H1 (cell line): ENCODE results near the gene HSPA4. TPM values are rescaled to one million over a fixed set of nuclear protein-coding genes. Genes with fewer than 3 reads are reported as not detected.

Source experiments
- CTCF ChIA-PET: fragments of 300-600 bp; sonication (Branson Sonifier 250); formaldehyde crosslinking; loops from one replicate; lab custom pipeline; 2021; ENCODE audit not compliant: partially characterized antibody; lab: Charles Lee
- POLR2A ChIA-PET: fragments of 300-600 bp; sonication (Branson Sonifier 250); formaldehyde crosslinking; loops from one replicate; lab custom pipeline; 2021; ENCODE audit warnings: inconsistent platforms; ENCODE audit not compliant: partially characterized antibody; lab: Charles Lee
- DNase-seq, 2 experiments: peaks; one replicate each; pipeline versions ENCODE4 v3.0.0 to v3.0.0-alpha.2; 2010 to 2022; ENCODE audit warnings: low spot score in 2 of 2, low read depth in 1 of 2, mixed read lengths in 1 of 2
- FAIRE-seq: peaks from 2 replicates; lab custom pipeline; 2011; peaks lifted over from hg19 to GRCh38; lab: Jason Lieb, UNC
- H2AFZ ChIP-seq: 2 replicates; pipeline ENCODE4 v1.8.1; 2012; ENCODE audit warnings: low read length, inconsistent platforms
- H2AK5ac ChIP-seq: 2 replicates; pipeline ENCODE4 v1.6.1; 2013; ENCODE audit warnings: low read depth, low read length
- H2BK120ac ChIP-seq: replicated peaks from 2 replicates; pipeline ENCODE3; 2013; ENCODE audit warnings: low read depth, low read length, inconsistent platforms
- H2BK12ac ChIP-seq: 2 replicates; pipeline ENCODE4 v1.6.1; 2013; ENCODE audit warnings: low read depth, low read length
- H2BK15ac ChIP-seq: 2 replicates; pipeline ENCODE4 v1.6.1; 2013; ENCODE audit warnings: low read length
- H2BK20ac ChIP-seq: 2 replicates; pipeline ENCODE4 v1.6.1; 2013; ENCODE audit warnings: low read length
- H2BK5ac ChIP-seq: 2 replicates; pipeline ENCODE4 v1.6.1; 2013; ENCODE audit warnings: low read depth, low read length
- H3K14ac ChIP-seq: 2 replicates; pipeline ENCODE4 v1.6.1; 2013; ENCODE audit warnings: inconsistent platforms; ENCODE audit not compliant: insufficient read length
- H3K18ac ChIP-seq: 2 replicates; pipeline ENCODE4 v1.6.1; 2013; ENCODE audit warnings: low read length; ENCODE audit errors: extremely low read depth
- H3K23ac ChIP-seq: 2 replicates; pipeline ENCODE4 v1.6.1; 2013; ENCODE audit warnings: inconsistent platforms; ENCODE audit not compliant: insufficient read length
- H3K23me2 ChIP-seq: 2 replicates; pipeline ENCODE4 v1.6.1; 2013; ENCODE audit warnings: low read depth, low read length
- H3K27ac ChIP-seq: 2 replicates; pipeline ENCODE4 v1.6.1; 2011; ENCODE audit warnings: low read depth, low read length, inconsistent platforms
- H3K27me3 ChIP-seq, 4 experiments: replicated peaks in 1 of 4; 1 replicate in 1 of 4; 2 replicates in 3 of 4; pipeline versions ENCODE4 v1.6.1 to v1.8.1; 2011 to 2013; ENCODE audit warnings: low read length in 3 of 4, mild to moderate bottlenecking in 3 of 4, inconsistent platforms in 2 of 4, mixed read lengths in 2 of 4, moderate library complexity in 1 of 4; ENCODE audit not compliant: control insufficient read depth in 3 of 4, insufficient read depth in 3 of 4; ENCODE audit errors: extremely low read depth in 1 of 4
- H3K36me3 ChIP-seq, 4 experiments: 2 replicates each; pipeline versions ENCODE4 v1.6.1 to v1.8.1; 2011 to 2013; ENCODE audit warnings: mild to moderate bottlenecking in 4 of 4, low read length in 3 of 4, moderate library complexity in 2 of 4, control low read depth in 1 of 4, inconsistent platforms in 1 of 4; ENCODE audit not compliant: insufficient read depth in 4 of 4, control insufficient read depth in 2 of 4
- H3K4ac ChIP-seq: replicated peaks from 2 replicates; pipeline ENCODE3; 2013; ENCODE audit warnings: low read length, low read depth, mixed read lengths, inconsistent platforms; ENCODE audit not compliant: insufficient read length
- H3K4me1 ChIP-seq, 4 experiments: replicated peaks in 1 of 4; 1 replicate in 1 of 4; 2 replicates in 3 of 4; pipeline versions ENCODE4 v1.6.1 to v1.8.1; 2011 to 2013; ENCODE audit warnings: low read length in 3 of 4, inconsistent platforms in 2 of 4, mixed read lengths in 1 of 4; ENCODE audit not compliant: insufficient read depth in 4 of 4, control insufficient read depth in 3 of 4
- H3K4me2 ChIP-seq, 2 experiments: 2 replicates each; pipeline versions ENCODE4 v1.6.1 to v1.8.1; 2011 to 2013; ENCODE audit warnings: low read depth in 2 of 2, low read length in 2 of 2, control low read depth in 1 of 2, inconsistent platforms in 1 of 2, mild to moderate bottlenecking in 1 of 2; ENCODE audit not compliant: insufficient read depth in 1 of 2
- H3K4me3 ChIP-seq, 4 experiments: fragments of 200-600, 300-600 bp in 1 of 4; sonication (generic), shearing (Covaris generic), sonication (Bioruptor Twin) in 1 of 4; 2 replicates each; pipeline versions ENCODE4 v1.5.1 to v1.8.1; 2011 to 2016; ENCODE audit warnings: low read length in 4 of 4, low read depth in 3 of 4, control low read depth in 2 of 4, inconsistent platforms in 2 of 4, mild to moderate bottlenecking in 2 of 4, mixed read lengths in 1 of 4, moderate library complexity in 1 of 4; ENCODE audit not compliant: insufficient read depth in 2 of 4; ENCODE audit errors: extremely low read depth in 1 of 4
- H3K56ac ChIP-seq: replicated peaks from 2 replicates; pipeline ENCODE3; 2013; ENCODE audit warnings: low read depth, mild to moderate bottlenecking, mixed read lengths, low read length, inconsistent platforms; ENCODE audit not compliant: insufficient read length
- H3K79me1 ChIP-seq: 2 replicates; pipeline ENCODE4 v1.6.1; 2013; ENCODE audit warnings: low read depth, low read length, control low read depth
- H3K79me2 ChIP-seq, 2 experiments: 2 replicates each; pipeline versions ENCODE4 v1.6.1 to v1.8.1; 2012 to 2013; ENCODE audit warnings: low read length in 2 of 2, mild to moderate bottlenecking in 2 of 2, inconsistent platforms in 1 of 2; ENCODE audit not compliant: insufficient read depth in 2 of 2, control insufficient read depth in 1 of 2
- H3K9ac ChIP-seq, 4 experiments: replicated peaks in 1 of 4; 1 replicate in 1 of 4; 2 replicates in 3 of 4; pipeline versions ENCODE4 v1.6.1 to v1.8.1; 2011 to 2013; ENCODE audit warnings: low read depth in 3 of 4, low read length in 3 of 4, control low read depth in 2 of 4, mild to moderate bottlenecking in 2 of 4, moderate library complexity in 2 of 4, inconsistent platforms in 1 of 4; ENCODE audit errors: extremely low read depth in 1 of 4
- H3K9me3 ChIP-seq, 2 experiments: 2 replicates each; pipeline versions ENCODE4 v1.6.1 to v1.8.1; 2012 to 2013; ENCODE audit warnings: mild to moderate bottlenecking in 2 of 2, moderate library complexity in 2 of 2, control low read depth in 1 of 2, inconsistent platforms in 1 of 2, low read depth in 1 of 2, low read length in 1 of 2, mixed read lengths in 1 of 2; ENCODE audit not compliant: insufficient read depth in 2 of 2
- H4K20me1 ChIP-seq, 2 experiments: replicated peaks in 1 of 2; 2 replicates each; pipeline versions ENCODE3 to v1.8.1; 2011 to 2013; ENCODE audit warnings: inconsistent platforms in 2 of 2, low read length in 2 of 2, mild to moderate bottlenecking in 1 of 2; ENCODE audit not compliant: insufficient read depth in 2 of 2, control insufficient read depth in 1 of 2
- H4K5ac ChIP-seq: 2 replicates; pipeline ENCODE4 v1.6.1; 2013; ENCODE audit warnings: low read length, low read depth, mixed read lengths, inconsistent platforms; ENCODE audit not compliant: insufficient read length
- H4K8ac ChIP-seq: 2 replicates; pipeline ENCODE4 v1.8.0; 2013; ENCODE audit warnings: mild to moderate bottlenecking, moderate library complexity, low read length, inconsistent platforms; ENCODE audit not compliant: insufficient read depth; ENCODE audit errors: extremely low read depth
- H4K91ac ChIP-seq: replicated peaks from 2 replicates; pipeline ENCODE3; 2013; ENCODE audit warnings: low read length, mixed read lengths, inconsistent platforms; ENCODE audit not compliant: insufficient read length
- KDM5A ChIP-seq: fragments of 200-600 bp; IDR thresholded peaks from 2 replicates; pipeline ENCODE4 v1.7.1; 2012; ENCODE audit warnings: mild to moderate bottlenecking, low read length, inconsistent platforms, mixed read lengths
- NRF1 ChIP-seq: IDR thresholded peaks from 2 replicates; pipeline ENCODE4 v1.6.1; 2011; ENCODE audit warnings: mild to moderate bottlenecking, low read depth, low read length, improper control_type of control experiment
- POU5F1 ChIP-seq: IDR thresholded peaks from 2 replicates; pipeline ENCODE4 v1.6.1; 2011; ENCODE audit warnings: low read depth, mild to moderate bottlenecking, low read length, moderate library complexity
- SRF ChIP-seq: IDR thresholded peaks from 2 replicates; pipeline ENCODE4 v1.6.1; 2011; ENCODE audit warnings: mild to moderate bottlenecking, low read depth, low read length, moderate library complexity
- SUZ12 ChIP-seq: fragments of 200-600 bp; sonication (generic); IDR thresholded peaks from 2 replicates; pipeline ENCODE4 v1.6.1; 2012; ENCODE audit warnings: mild to moderate bottlenecking, inconsistent platforms, low read length, moderate library complexity, mixed read lengths
- TAF1 ChIP-seq: IDR thresholded peaks from 2 replicates; pipeline ENCODE4 v1.6.1; 2011; ENCODE audit warnings: mild to moderate bottlenecking, low read depth, low read length
- TBP ChIP-seq: IDR thresholded peaks from 2 replicates; pipeline ENCODE4 v1.6.1; 2011; ENCODE audit warnings: low read depth, low read length, improper control_type of control experiment
- WGBS, 2 experiments: shearing (Covaris generic) in 1 of 2; methylation state at CpG; one replicate each; pipeline versions ENCODE4 v1.1.6 to v1.1.7; 2013 to 2015; ENCODE audit warnings: low lambda C conversion rate in 2 of 2, mixed read lengths in 2 of 2, inconsistent platforms in 1 of 2, low coverage in 1 of 2, missing lambda C conversion rate in 1 of 2; ENCODE audit not compliant: insufficient replicate concordance in 2 of 2, insufficient coverage in 1 of 2, insufficient read length in 1 of 2; ENCODE audit errors: extremely low coverage in 1 of 2, missing lambda C conversion rate in 1 of 2; 5-methylcytosine and 5-hydroxymethylcytosine counted together
- polyA plus RNA-seq, 7 experiments: library from polyadenylated mRNA; depleted of rRNA in 3 of 7; stranded (reverse) in 5 of 7; unstranded in 2 of 7; fragments of >200 nt in 5 of 7; fragments of 200-250 nt in 2 of 7; gene quantifications; 1 replicate in 5 of 7; 2 replicates in 1 of 7; 4 replicates in 1 of 7; pipeline versions ENCODE4 v1.2.1 to v1.2.3, GENCODE V29; 2011 to 2013; ENCODE audit warnings: missing spikeins in 2 of 7, mixed read lengths in 2 of 7
- total RNA-seq: library from RNA; stranded (reverse); fragmentation: NEBNext Ultra II Directional; extraction: Animal tissue kit (Norgen Biotek cat#: 25700); gene quantifications from 2 replicates; pipeline ENCODE4 v1.2.1, GENCODE V29; 2021
- TF ChIP-seq, protein P1 (sequence below): IDR thresholded peaks from 2 replicates; pipeline ENCODE4 v1.6.1; 2012; ENCODE audit warnings: low read length, inconsistent platforms

The HSPA4 gene
- total and polyA plus RNA-seq, 2 of the 8 experiments (the other 6 are each of a cell fraction or from before 2014, with no cell fraction given) = 28.9 to 445 TPM

DNA sequence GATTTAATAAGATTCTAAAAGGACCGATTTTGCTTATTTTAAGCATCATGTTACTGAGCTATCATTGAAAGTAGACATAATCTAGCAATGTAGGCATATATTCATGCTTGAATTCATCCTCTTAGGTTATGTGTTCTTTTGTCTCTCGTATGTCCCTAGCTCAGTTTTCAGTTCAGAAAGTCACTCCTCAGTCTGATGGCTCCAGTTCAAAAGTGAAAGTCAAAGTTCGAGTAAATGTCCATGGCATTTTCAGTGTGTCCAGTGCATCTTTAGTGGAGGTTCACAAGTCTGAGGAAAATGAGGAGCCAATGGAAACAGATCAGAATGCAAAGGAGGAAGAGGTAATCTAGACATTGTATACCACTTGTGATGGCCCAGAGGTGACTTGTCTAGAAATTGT lies 39.2 kb downstream of the HSPA4 start:
- H3K56ac ChIP-seq = no peak overlapping the region
- H4K5ac ChIP-seq = no peak overlapping the region
- no peak overlapping the region for H2AK5ac ChIP-seq
- no peak overlapping the region for H3K18ac ChIP-seq
- H3K4ac ChIP-seq = no peak overlapping the region
- no peaks in the 10 kb centered on the region for H3K9me3 ChIP-seq
- no peak for FAIRE-seq
- TF ChIP-seq NRF1 = no peak
- TF ChIP-seq, protein P1, sequence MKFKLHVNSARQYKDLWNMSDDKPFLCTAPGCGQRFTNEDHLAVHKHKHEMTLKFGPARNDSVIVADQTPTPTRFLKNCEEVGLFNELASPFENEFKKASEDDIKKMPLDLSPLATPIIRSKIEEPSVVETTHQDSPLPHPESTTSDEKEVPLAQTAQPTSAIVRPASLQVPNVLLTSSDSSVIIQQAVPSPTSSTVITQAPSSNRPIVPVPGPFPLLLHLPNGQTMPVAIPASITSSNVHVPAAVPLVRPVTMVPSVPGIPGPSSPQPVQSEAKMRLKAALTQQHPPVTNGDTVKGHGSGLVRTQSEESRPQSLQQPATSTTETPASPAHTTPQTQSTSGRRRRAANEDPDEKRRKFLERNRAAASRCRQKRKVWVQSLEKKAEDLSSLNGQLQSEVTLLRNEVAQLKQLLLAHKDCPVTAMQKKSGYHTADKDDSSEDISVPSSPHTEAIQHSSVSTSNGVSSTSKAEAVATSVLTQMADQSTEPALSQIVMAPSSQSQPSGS = no peak
- TF ChIP-seq POU5F1 = no peak
- TF ChIP-seq SUZ12 = no peak
- TF ChIP-seq TAF1 = no peak
- no peak for TF ChIP-seq SRF
- no peak for TF ChIP-seq KDM5A
- no peak for TF ChIP-seq TBP
- H3K4me2 ChIP-seq = no peak overlapping the region
- no peaks in the 10 kb centered on the region for H3K23me2 ChIP-seq
- CTCF ChIA-PET = no interaction called here
- H3K79me2 ChIP-seq = peaks cover 0 to 13% of the 10 kb centered on the region in 2 experiments; a peak in 1 of 4 replicates
- no peak overlapping the region for H2BK120ac ChIP-seq
- H3K4me1 ChIP-seq = no peaks in the 10 kb centered on the region
- H2BK12ac ChIP-seq = no peak overlapping the region
- H2AFZ ChIP-seq = no peak overlapping the region
- peaks cover 0 to 2% of the 10 kb centered on the region in 2 experiments for H4K20me1 ChIP-seq
- no peak for DNase-seq
- no peak overlapping the region for H3K14ac ChIP-seq
- no peak overlapping the region for H3K4me3 ChIP-seq
- no peak overlapping the region for H3K9ac ChIP-seq
- H2BK5ac ChIP-seq = no peak overlapping the region
- no peak overlapping the region for H3K27ac ChIP-seq
- no peak overlapping the region for H3K23ac ChIP-seq
- 93% methylated on average over 3 of the region's 3 CpGs; no CpG with 5 or more reads in 1 of the 2 experiments for WGBS, 2 experiments
- no peak overlapping the region for H4K8ac ChIP-seq
- H2BK15ac ChIP-seq = no peak overlapping the region
- H4K91ac ChIP-seq = no peak overlapping the region
- no peaks in the 10 kb centered on the region for H3K79me1 ChIP-seq
- peaks cover 0 to 2% (median 0%) of the 10 kb centered on the region in 4 experiments; a peak in 1 of 7 replicates for H3K27me3 ChIP-seq
- peaks cover 10 to 95% (median 57%) of the 10 kb centered on the region in 4 experiments; a peak in 7 of 8 replicates for H3K36me3 ChIP-seq
- H2BK20ac ChIP-seq = no peak overlapping the region
- POLR2A ChIA-PET = no interaction called here
